A549 (cell line): Measurements from ENCODE around the gene PDSS2. TPM values are rescaled to one million over a fixed set of nuclear protein-coding genes. Genes with fewer than 3 reads are reported as not detected.

Experiments used
- ATAC-seq, 2 experiments: fragments of 200-7000 bp in 1 of 2; fragments of >200 bp in 1 of 2; cut with Nextera tagmentation in 1 of 2; cut with Tn5 transposase in 1 of 2; 3 replicates each; pipeline versions ENCODE4 v1.8.0 to v1.9.1; 2018 to 2020; ENCODE audit warnings: mild to moderate bottlenecking in 1 of 2, moderate library complexity in 1 of 2
- CTCF ChIA-PET: fragments of 300-600 bp; sonication (Branson Sonifier 250); formaldehyde crosslinking; extraction: SDS; loops from one replicate; lab custom pipeline; 2021; ENCODE audit warnings: antibody characterized with exemption, inconsistent platforms; lab: Yijun Ruan, JAX
- POLR2A ChIA-PET: fragments of 350-600 bp; formaldehyde crosslinking; extraction: SDS; loops from one replicate; lab custom pipeline; 2021; ENCODE audit warnings: antibody characterized with exemption, inconsistent platforms; lab: Yijun Ruan, JAX
- DNase-seq, 2 experiments: peaks; one replicate each; pipeline versions ENCODE4 v3.0.0 to v3.0.0-alpha.2; 2011 to 2016; ENCODE audit warnings: low read depth in 1 of 2, low spot score in 1 of 2
- FAIRE-seq: peaks from 2 replicates; lab custom pipeline; 2011; peaks lifted over from hg19 to GRCh38; lab: Jason Lieb, UNC
- H3K27ac ChIP-seq, 2 experiments: fragments of >200 bp; sonication (Bioruptor Twin); formaldehyde crosslinking; 3 replicates each; pipeline ENCODE4 v1.5.1; 2016 to 2017
- H3K4me1 ChIP-seq: fragments of >200 bp; sonication (Bioruptor Twin); formaldehyde crosslinking; 3 replicates; pipeline ENCODE4 v1.6.1; 2016
- H3K4me2 ChIP-seq: fragments of >200 bp; sonication (Bioruptor Twin); formaldehyde crosslinking; 3 replicates; pipeline ENCODE4 v1.6.1; 2016
- H3K4me3 ChIP-seq: fragments of >200 bp; sonication (Bioruptor Twin); formaldehyde crosslinking; 3 replicates; pipeline ENCODE4 v1.5.1; 2016
- H3K9me3 ChIP-seq: fragments of >200 bp; sonication (Bioruptor Twin); formaldehyde crosslinking; 3 replicates; pipeline ENCODE4 v1.6.1; 2016
- BHLHE40 ChIP-seq: IDR thresholded peaks from 2 replicates; pipeline ENCODE4 v1.6.1; 2012; ENCODE audit warnings: low read depth, low read length, inconsistent platforms
- EHF ChIP-seq: fragments of 250-450 bp; sonication (Bioruptor Pico); IDR thresholded peaks from 2 replicates; pipeline ENCODE4 v1.5.0; 2020; ENCODE audit warnings: mild to moderate bottlenecking
- EHMT2 ChIP-seq: fragments of 200-600 bp; sonication (generic); IDR thresholded peaks from 2 replicates; pipeline ENCODE4 v1.6.1; 2016; ENCODE audit warnings: antibody characterized with exemption, low read depth, mild to moderate bottlenecking, moderate library complexity
- FOSB ChIP-seq: fragments of 250-450 bp; sonication (Bioruptor Pico); IDR thresholded peaks from 2 replicates; pipeline ENCODE4 v1.5.0; 2020; ENCODE audit warnings: mild to moderate bottlenecking, moderate library complexity
- FOXS1 ChIP-seq: fragments of 250-450 bp; sonication (Bioruptor Pico); IDR thresholded peaks from 2 replicates; pipeline ENCODE4 v1.5.0; 2020; ENCODE audit warnings: mild to moderate bottlenecking, moderate library complexity
- GATA3 ChIP-seq: IDR thresholded peaks from 2 replicates; pipeline ENCODE4 v1.6.1; 2012; ENCODE audit warnings: borderline replicate concordance
- HEYL ChIP-seq: fragments of 250-450 bp; sonication (Bioruptor Pico); IDR thresholded peaks from 2 replicates; pipeline ENCODE4 v1.8.0; 2021; ENCODE audit warnings: mild to moderate bottlenecking, moderate library complexity
- HOXA7 ChIP-seq: fragments of 250-450 bp; sonication (Bioruptor Pico); IDR thresholded peaks from 2 replicates; pipeline ENCODE4 v1.5.0; 2020; ENCODE audit warnings: mild to moderate bottlenecking, moderate library complexity
- HOXB13 ChIP-seq: fragments of 250-450 bp; sonication (Bioruptor Pico); IDR thresholded peaks from 2 replicates; pipeline ENCODE4 v1.5.0; 2020; ENCODE audit warnings: low read depth, mild to moderate bottlenecking, moderate library complexity
- KDM1A ChIP-seq: fragments of 200-600 bp; sonication (generic); IDR thresholded peaks from 2 replicates; pipeline ENCODE4 v1.6.1; 2016; ENCODE audit warnings: low read depth, mild to moderate bottlenecking
- KDM5A ChIP-seq: fragments of 200-600 bp; sonication (generic); IDR thresholded peaks from 2 replicates; pipeline ENCODE4 v1.6.1; 2016; ENCODE audit warnings: antibody characterized with exemption, mild to moderate bottlenecking
- NPAS2 ChIP-seq: fragments of 250-450 bp; sonication (Bioruptor Pico); IDR thresholded peaks from 2 replicates; pipeline ENCODE4 v1.8.0; 2022; ENCODE audit warnings: mild to moderate bottlenecking, moderate library complexity, borderline replicate concordance
- NR3C1 ChIP-seq: fragments of >200 bp; sonication (Bioruptor Twin); formaldehyde crosslinking; IDR thresholded peaks from 3 replicates; pipeline ENCODE4 v1.6.1; 2017
- PHF8 ChIP-seq: fragments of 200-600 bp; sonication (generic); IDR thresholded peaks from 2 replicates; pipeline ENCODE4 v1.6.1; 2016; ENCODE audit warnings: low read depth, mild to moderate bottlenecking, antibody characterized with exemption, moderate library complexity, borderline replicate concordance
- POLR2A ChIP-seq: IDR thresholded peaks from 2 replicates; pipeline ENCODE4 v1.6.1; 2012; ENCODE audit warnings: mild to moderate bottlenecking, low read length
- POLR2AphosphoS2 ChIP-seq: conservative IDR thresholded peaks from 2 replicates; pipeline ENCODE4 v1.6.1; 2012; ENCODE audit warnings: low read length, improper control_type of control experiment, inconsistent platforms
- RARB ChIP-seq: fragments of 250-450 bp; sonication (Bioruptor Pico); IDR thresholded peaks from 2 replicates; pipeline ENCODE4 v1.8.0; 2021; ENCODE audit warnings: mild to moderate bottlenecking, moderate library complexity
- RCOR1 ChIP-seq: fragments of 150-350 bp; IDR thresholded peaks from 2 replicates; pipeline ENCODE4 v1.6.1; 2014; ENCODE audit warnings: antibody characterized with exemption, low read length, low read depth
- RFX5 ChIP-seq: fragments of 450-650 bp; IDR thresholded peaks from 2 replicates; pipeline ENCODE4 v1.7.1; 2014; ENCODE audit warnings: antibody characterized with exemption, mild to moderate bottlenecking, moderate library complexity
- ZFP36 ChIP-seq: fragments of 450-650 bp; IDR thresholded peaks from 2 replicates; pipeline ENCODE4 v1.6.1; 2014; ENCODE audit warnings: borderline replicate concordance; ENCODE audit not compliant: partially characterized antibody
- WGBS: methylation state at CpG from one replicate; pipeline ENCODE4 v1.1.6; 2017; ENCODE audit errors: missing lambda C conversion rate; 5-methylcytosine and 5-hydroxymethylcytosine counted together
- polyA plus RNA-seq, 4 experiments: library from polyadenylated mRNA; depleted of rRNA in 3 of 4; stranded (reverse); fragments of >200 nt; fragmentation: RNase III in 1 of 4; extraction: RNeasy Plus Mini Kit Qiagen cat#74134 plus additional on column Dnase treatment in 1 of 4; gene quantifications; 2 replicates in 3 of 4; 3 replicates in 1 of 4; pipeline ENCODE4 v1.2.3, GENCODE V29; 2011 to 2017
- TF ChIP-seq, protein P1 (sequence below): fragments of 450-650 bp; IDR thresholded peaks from 2 replicates; pipeline ENCODE4 v1.6.1; 2014; ENCODE audit warnings: antibody characterized with exemption
- TF ChIP-seq, protein P2 (sequence below): fragments of >200 bp; sonication (Bioruptor Twin); formaldehyde crosslinking; IDR thresholded peaks from 2 replicates; pipeline ENCODE4 v1.6.1; 2016
- TF ChIP-seq, protein P3 (sequence below): IDR thresholded peaks from 2 replicates; pipeline ENCODE4 v1.6.1; 2012
- TF ChIP-seq, protein P4 (sequence below): fragments of 250-450 bp; sonication (Bioruptor Pico); IDR thresholded peaks from 2 replicates; pipeline ENCODE4 v1.5.0; 2020; ENCODE audit warnings: low read depth, mild to moderate bottlenecking, moderate library complexity

Gene PDSS2
- polyA plus RNA-seq, 2 of the 4 experiments (the other 2 are of a cell fraction), result 7.2 to 17.3 TPM

DNA sequence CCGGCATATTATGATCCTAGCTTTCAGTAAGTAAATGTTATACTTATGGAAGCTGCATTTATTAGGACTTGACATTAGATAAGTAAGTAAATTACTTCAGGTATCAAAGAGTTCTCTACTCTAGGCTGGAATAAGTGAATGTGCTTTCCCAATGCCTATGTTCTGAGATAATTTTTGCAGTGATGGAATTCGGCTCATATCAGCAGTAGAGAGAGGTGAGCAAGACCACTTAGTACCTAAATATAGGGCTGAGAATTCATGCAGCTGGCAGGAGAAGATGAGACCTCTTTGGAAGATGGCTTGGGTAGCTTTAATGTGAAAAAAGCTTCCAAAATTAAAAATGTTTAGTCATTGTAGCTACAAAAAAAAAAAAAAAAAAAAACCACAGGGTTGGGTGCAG, 330.8 kb downstream of the PDSS2 start (continued):
- no peak for TF ChIP-seq PHF8
- TF ChIP-seq, protein P1, sequence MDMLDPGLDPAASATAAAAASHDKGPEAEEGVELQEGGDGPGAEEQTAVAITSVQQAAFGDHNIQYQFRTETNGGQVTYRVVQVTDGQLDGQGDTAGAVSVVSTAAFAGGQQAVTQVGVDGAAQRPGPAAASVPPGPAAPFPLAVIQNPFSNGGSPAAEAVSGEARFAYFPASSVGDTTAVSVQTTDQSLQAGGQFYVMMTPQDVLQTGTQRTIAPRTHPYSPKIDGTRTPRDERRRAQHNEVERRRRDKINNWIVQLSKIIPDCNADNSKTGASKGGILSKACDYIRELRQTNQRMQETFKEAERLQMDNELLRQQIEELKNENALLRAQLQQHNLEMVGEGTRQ, result no peak
- no peak for TF ChIP-seq POLR2AphosphoS2

DNA sequence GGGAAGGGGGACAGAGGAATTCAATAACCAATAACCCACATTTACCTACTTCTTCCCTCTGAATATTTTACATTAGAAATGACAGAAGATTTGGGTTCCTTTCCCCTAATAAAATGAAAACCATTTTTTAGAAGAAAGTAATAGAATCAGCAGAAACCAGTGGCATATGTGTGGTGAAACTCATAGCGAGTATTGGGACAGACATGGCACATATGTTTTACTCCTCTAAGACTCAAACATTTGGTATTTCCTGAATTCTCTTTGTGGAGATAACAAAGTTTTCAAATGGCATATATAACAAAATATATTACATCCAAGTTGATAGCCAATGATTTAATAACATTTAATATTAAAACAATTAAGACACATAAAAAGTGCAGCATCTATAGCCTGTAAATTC, 331.2 kb downstream of the PDSS2 start:
- no peak for DNase-seq
- TF ChIP-seq FOXS1 (CRISPR knock-in tag) (no peak), NPAS2 (CRISPR knock-in tag) (no peak), HOXA7 (CRISPR knock-in tag) (no peak), EHF (CRISPR knock-in tag) (no peak), FOSB (no peak), KDM5A (no peak), NR3C1 (no peak), BHLHE40 (no peak), ZFP36 (no peak), PHF8 (no peak), RCOR1 (no peak), HOXB13 (no peak), RARB (CRISPR knock-in tag) (no peak), RFX5 (no peak), GATA3 (no peak), KDM1A (no peak)
- TF ChIP-seq, protein P2, sequence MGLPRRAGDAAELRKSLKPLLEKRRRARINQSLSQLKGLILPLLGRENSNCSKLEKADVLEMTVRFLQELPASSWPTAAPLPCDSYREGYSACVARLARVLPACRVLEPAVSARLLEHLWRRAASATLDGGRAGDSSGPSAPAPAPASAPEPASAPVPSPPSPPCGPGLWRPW, result no peak
- TF ChIP-seq, protein P3, sequence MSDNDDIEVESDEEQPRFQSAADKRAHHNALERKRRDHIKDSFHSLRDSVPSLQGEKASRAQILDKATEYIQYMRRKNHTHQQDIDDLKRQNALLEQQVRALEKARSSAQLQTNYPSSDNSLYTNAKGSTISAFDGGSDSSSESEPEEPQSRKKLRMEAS, result no peak
- TF ChIP-seq, protein P4, sequence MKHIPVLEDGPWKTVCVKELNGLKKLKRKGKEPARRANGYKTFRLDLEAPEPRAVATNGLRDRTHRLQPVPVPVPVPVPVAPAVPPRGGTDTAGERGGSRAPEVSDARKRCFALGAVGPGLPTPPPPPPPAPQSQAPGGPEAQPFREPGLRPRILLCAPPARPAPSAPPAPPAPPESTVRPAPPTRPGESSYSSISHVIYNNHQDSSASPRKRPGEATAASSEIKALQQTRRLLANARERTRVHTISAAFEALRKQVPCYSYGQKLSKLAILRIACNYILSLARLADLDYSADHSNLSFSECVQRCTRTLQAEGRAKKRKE (CRISPR knock-in tag), result no peak
- TF ChIP-seq, all 56 proteins: peak for 0
- Histone ChIP-seq H3K27ac (no peak overlapping the region), H3K4me2 (no peak overlapping the region), H3K9me3 (no peaks in the 10 kb centered on the region), H3K4me3 (no peak overlapping the region), H3K4me1 (no peaks in the 10 kb centered on the region)
- ATAC-seq (no peak), FAIRE-seq (no peak)
- WGBS, result 82% methylated on average over 1 of the region's 1 CpG
- ChIA-PET POLR2A (no interaction called here), CTCF (interaction anchor here (0.6 kb wide), 1 partner anchor 14 kb away, joined by 4 read pairs; no protein-coding TSS in a partner anchor)

DNA sequence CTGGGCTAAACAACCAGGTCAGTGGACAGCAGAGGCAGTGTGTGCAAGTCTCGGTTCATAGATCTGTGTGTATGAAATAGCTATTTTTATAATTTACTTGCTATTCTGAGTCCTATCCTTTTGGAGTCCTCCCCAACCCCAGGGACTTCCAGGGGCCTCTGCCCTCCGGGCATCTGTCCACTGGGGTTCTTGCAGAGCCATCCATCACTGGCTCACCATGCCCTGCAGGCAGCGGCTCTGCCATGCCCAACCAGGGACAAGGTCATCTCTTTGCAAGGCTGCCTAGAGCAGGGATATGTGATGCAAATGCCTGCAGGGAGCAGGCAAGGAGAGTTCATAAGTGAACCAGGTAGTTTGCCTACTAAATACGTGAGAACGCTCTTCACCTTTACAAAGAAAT, 333.6 kb downstream of the PDSS2 start:
- TF ChIP-seq NR3C1 (no peak), EHF (CRISPR knock-in tag) (no peak), EHMT2 (no peak), HEYL (CRISPR knock-in tag) (no peak), KDM5A (no peak), POLR2A (no peak)
- Histone ChIP-seq H3K27ac (no peak overlapping the region), H3K4me2 (no peak overlapping the region), H3K4me1 (no peaks in the 10 kb centered on the region), H3K9me3 (no peaks in the 10 kb centered on the region), H3K4me3 (no peak overlapping the region)
- 69% methylated on average over 5 of the region's 5 CpGs for WGBS
- POLR2A ChIA-PET, result no interaction called here
- ATAC-seq, result no peak
- FAIRE-seq, result no peak
- CTCF ChIA-PET, result interaction anchor here (0.7 to 2.7 kb wide), 2 partner anchors 10 to 578 kb away, joined by 3 to 7 read pairs; partner anchors contain the start of gene BEND3
- no peak for DNase-seq
